Measurements from ENCODE around the gene MGLL. TPM values are rescaled to one million over a fixed set of nuclear protein-coding genes. Genes with fewer than 3 reads are reported as not detected.
A peak's percentile ranks its signal among the peaks of the same experiment; 100 is the strongest.

The MGLL gene
- total and polyA plus RNA-seq, 2 donors from 2014 or later = 74.2 to 250 TPM

DNA sequence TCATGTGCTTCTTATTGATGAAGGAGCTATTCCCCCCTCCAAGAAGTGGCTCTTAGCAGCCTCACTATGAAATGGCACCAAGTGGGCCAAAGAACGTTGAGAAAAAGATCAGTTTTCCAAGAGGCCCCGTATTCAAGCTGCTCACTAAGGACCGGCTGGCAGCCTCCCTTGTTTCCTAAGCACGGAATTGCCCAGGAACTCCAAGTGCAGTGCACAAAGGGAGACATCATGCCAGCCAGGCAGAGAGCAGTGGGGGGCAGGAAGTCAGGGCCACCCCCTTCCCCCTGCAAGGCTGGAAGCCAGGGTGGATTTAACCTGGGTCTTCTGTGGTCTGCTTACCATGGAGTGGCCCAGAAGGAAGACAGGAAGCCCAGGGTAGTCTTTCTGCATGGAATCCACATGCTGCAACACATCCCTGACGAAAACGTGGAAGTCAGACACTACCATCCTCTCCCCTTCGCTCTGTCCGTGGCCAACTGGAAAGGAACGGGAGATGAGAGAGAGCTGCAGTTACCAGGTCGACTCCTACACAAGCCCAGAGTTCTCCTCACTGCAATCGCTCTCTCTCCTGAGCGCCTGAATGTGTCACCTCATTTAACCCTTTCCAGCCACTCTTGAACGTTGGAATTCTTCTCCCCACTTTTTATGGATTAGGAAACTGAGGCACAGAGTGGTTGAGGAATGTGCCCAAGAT, 100.1 kb downstream of the MGLL start:
- Histone ChIP-seq H3K36me3 (ENCODE audit: control insufficient read depth in 2 of 3, insufficient read depth in 3 of 3, low read length in 3 of 3) (no peaks in the 10 kb centered on the region), H3K27me3 (ENCODE audit: control insufficient read depth, insufficient read depth, low read length) (no peaks in the 10 kb centered on the region), H3K4me1 (ENCODE audit: control insufficient read depth in 2 of 3, insufficient read depth in 2 of 3, low read depth in 1 of 3, low read length in 3 of 3) (peaks cover 0 to 6% (median 2%) of the 10 kb centered on the region in 3 donors), H3K27ac (ENCODE audit: low read depth in 2 of 2, low read length in 2 of 2) (no peak overlapping the region), H3K9ac (ENCODE audit: low read length in 3 of 3) (no peak overlapping the region), H3K4me3 (ENCODE audit: low read length in 3 of 3) (no peak overlapping the region), H3K9me3 (ENCODE audit: control insufficient read depth in 2 of 3, insufficient read depth in 1 of 3, low read length in 3 of 3) (no peaks in the 10 kb centered on the region)
- peak in 1 of 5 donors; percentile 31 for DNase-seq
- TF ChIP-seq, protein P1, sequence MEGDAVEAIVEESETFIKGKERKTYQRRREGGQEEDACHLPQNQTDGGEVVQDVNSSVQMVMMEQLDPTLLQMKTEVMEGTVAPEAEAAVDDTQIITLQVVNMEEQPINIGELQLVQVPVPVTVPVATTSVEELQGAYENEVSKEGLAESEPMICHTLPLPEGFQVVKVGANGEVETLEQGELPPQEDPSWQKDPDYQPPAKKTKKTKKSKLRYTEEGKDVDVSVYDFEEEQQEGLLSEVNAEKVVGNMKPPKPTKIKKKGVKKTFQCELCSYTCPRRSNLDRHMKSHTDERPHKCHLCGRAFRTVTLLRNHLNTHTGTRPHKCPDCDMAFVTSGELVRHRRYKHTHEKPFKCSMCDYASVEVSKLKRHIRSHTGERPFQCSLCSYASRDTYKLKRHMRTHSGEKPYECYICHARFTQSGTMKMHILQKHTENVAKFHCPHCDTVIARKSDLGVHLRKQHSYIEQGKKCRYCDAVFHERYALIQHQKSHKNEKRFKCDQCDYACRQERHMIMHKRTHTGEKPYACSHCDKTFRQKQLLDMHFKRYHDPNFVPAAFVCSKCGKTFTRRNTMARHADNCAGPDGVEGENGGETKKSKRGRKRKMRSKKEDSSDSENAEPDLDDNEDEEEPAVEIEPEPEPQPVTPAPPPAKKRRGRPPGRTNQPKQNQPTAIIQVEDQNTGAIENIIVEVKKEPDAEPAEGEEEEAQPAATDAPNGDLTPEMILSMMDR (IDR thresholded peaks at IDR 0.05; ENCODE audit: borderline replicate concordance, extremely low read depth, insufficient read depth) = no peak
- FAIRE-seq = no peak
- intact Hi-C loops (cut with DNase I) = no loop called here

DNA sequence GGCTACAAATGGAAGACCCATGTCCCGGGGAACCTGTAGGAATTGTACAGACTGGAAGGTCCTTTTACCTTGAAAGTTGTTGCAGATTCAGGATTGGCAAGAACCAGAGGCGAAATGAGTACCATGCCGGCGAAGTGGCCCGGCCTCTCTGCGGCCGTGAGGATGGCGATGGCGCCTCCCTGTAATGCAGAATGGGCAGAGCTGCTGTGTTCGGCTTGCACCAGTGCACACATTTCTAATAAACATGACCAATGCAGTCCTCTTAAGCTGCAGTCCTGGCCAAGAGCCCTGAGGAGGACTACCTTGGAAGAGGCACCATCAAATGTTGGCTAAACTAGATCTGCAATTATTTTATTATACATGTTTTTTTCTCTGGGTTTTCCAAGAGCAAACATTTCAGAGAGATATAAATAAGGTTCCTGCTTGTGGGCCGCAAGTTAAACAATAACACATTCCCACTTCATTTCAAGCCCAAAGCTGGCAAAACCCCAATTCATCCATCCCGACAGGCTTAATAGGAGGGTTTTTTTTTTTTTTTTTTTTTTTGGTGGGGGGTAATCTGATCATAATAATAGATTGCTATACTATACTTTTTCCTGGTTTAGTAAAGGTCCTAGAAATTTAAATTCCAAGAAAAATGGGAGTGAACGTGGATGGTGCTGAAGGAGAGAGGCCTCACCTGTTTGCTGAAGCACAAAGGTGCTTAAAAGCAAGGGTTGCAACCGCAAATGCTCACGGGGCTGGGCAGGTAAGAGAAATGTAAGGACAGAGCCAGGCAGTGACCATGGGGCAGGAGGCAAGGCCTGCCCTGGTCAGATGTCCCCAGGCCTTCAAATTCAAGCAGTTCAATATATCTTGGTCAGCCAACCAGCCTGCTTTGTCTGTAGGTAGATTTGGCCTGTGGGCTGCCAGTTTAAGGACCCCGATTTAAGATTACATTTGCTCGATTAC, 101.1 kb downstream of the MGLL start:
- peaks cover 0 to 6% (median 2%) of the 10 kb centered on the region in 3 donors for H3K4me1 ChIP-seq (ENCODE audit: control insufficient read depth in 2 of 3, insufficient read depth in 2 of 3, low read depth in 1 of 3, low read length in 3 of 3)
- no peak for DNase-seq
- no peak overlapping the region for H3K9ac ChIP-seq (ENCODE audit: low read length in 3 of 3)
- no peaks in the 10 kb centered on the region for H3K27me3 ChIP-seq (ENCODE audit: control insufficient read depth, insufficient read depth, low read length)
- FAIRE-seq = no peak
- intact Hi-C loops (cut with DNase I) = no loop called here
- TF ChIP-seq, protein P1 (IDR thresholded peaks at IDR 0.05; ENCODE audit: borderline replicate concordance, extremely low read depth, insufficient read depth) = no peak
- H3K27ac ChIP-seq (ENCODE audit: low read depth in 2 of 2, low read length in 2 of 2) = no peak overlapping the region
- H3K36me3 ChIP-seq (ENCODE audit: control insufficient read depth in 2 of 3, insufficient read depth in 3 of 3, low read length in 3 of 3) = no peaks in the 10 kb centered on the region
- H3K4me3 ChIP-seq (ENCODE audit: low read length in 3 of 3) = no peak overlapping the region
- no peaks in the 10 kb centered on the region for H3K9me3 ChIP-seq (ENCODE audit: control insufficient read depth in 2 of 3, insufficient read depth in 1 of 3, low read length in 3 of 3)

DNA sequence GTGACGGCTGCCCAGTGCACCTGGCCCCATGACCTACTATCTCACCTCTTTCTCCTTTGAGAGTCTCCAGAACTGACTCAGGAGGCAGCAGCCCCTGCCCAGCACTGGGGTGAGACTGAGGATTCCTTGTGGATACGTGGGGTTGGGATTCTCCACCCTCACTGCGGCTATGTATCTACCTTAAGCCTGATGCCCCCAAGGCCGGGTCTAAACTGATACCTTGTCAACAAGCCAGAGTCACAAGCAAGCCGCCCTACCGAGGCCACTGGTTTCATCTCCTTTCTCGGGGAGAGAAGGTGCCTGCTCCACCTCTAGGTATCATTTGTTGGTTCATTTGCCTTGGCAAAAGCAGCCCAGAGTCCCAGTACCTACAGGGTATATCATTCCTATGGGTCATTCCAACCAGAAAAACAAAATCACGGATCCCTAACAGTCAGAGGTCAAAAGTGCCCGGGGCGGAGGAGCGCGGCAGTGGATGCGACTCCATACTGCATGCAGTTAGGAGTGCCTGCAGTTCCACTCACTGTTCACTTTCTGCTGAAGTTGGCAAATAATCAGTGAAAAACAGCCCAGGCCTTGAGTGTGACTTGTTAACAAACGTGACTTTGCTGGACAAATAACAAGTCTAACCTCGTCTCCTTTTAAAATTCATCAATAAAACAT, 102.0 kb downstream of the MGLL start:
- no peak overlapping the region for H3K27ac ChIP-seq (ENCODE audit: low read depth in 2 of 2, low read length in 2 of 2)
- H3K36me3 ChIP-seq (ENCODE audit: control insufficient read depth in 2 of 3, insufficient read depth in 3 of 3, low read length in 3 of 3) = no peaks in the 10 kb centered on the region
- intact Hi-C loops (cut with DNase I) = no loop called here
- TF ChIP-seq, protein P1 (IDR thresholded peaks at IDR 0.05; ENCODE audit: borderline replicate concordance, extremely low read depth, insufficient read depth) = no peak
- no peaks in the 10 kb centered on the region for H3K9me3 ChIP-seq (ENCODE audit: control insufficient read depth in 2 of 3, insufficient read depth in 1 of 3, low read length in 3 of 3)
- no peak overlapping the region for H3K4me3 ChIP-seq (ENCODE audit: low read length in 3 of 3)
- H3K9ac ChIP-seq (ENCODE audit: low read length in 3 of 3) = no peak overlapping the region
- peaks cover 0 to 6% (median 2%) of the 10 kb centered on the region in 3 donors for H3K4me1 ChIP-seq (ENCODE audit: control insufficient read depth in 2 of 3, insufficient read depth in 2 of 3, low read depth in 1 of 3, low read length in 3 of 3)
- no peaks in the 10 kb centered on the region for H3K27me3 ChIP-seq (ENCODE audit: control insufficient read depth, insufficient read depth, low read length)
- no peak for DNase-seq
- no peak for FAIRE-seq

Measured in kidney (tissue), 14 donors.